GM21447 (cell line): Measurements from ENCODE around the gene PGBD2.
A peak's percentile ranks its signal among the peaks of the same experiment; 100 is the strongest.
"Not testable (repeated sequence)": the region's sequence is repeated elsewhere in the genome, so short reads cannot be mapped to it uniquely, and the experiment has no call there.

ENCODE experiments used
- ATAC-seq: cut with Tn5 transposase; IDR thresholded peaks from one replicate; pipeline ENCODE4 v1.9.1; 2021; ENCODE audit not compliant: unreplicated experiment

Gene PGBD2

GRCh38 chr1:248924696-248925532 lies 18.9 kb downstream of the PGBD2 start:
- peak; percentile 92 for ATAC-seq

DNA sequence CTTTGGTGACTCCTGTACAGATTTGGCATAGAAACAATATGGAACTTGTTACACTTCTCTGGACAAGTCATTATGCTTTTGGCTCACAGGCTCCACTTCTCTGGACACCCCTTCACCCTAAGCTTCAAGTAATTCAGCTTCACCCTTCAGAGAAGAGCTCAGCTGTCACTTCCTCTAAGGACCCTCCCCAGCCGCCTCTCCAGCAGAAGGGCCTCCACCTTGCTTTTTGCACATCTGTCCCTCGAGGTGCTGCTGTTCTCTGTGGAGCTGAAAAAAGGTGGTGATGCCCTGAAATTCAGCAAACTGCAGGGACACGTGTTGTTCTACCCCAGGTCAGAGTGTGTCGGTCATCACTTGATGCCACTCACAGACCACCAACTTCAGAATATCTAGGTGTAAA lies 19.8 kb downstream of the PGBD2 start:
- ATAC-seq = not testable (repeated sequence)

DNA sequence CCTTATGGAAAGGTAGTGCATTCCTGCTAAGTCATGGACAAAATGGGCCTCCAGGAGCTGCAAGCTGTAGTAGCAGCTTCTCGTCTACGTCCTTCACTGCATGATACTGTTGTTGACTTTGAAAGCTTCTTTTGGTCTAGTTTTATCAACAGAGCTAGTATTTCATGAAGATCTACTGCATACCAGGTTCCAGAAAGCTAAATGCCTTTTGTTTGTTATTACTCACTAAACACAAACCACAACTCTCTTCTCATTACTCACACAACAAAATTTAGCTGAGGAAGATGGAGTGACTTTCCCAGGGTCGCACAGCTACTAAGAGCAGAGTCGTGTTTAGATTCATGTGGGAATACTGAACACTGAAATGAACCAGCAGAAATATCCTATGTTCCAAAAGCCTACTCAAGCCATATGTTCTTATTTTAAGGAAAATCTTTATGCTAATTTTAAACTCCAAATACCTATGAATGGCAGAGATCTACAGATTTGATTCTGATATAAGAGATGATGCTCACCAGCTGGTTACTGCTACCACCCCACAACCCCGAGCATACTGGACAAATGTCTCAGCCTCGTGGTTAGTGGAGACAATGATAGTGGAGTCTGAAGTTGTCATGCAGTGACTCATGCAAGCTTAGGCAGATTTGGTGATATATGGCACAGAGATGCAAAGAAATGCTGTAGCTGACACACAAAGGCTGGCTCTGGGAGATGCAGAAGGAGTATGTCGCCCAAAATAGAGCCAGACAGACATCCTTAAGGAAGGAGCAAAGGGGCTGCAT lies 20.6 kb downstream of the PGBD2 start:
- ATAC-seq = no peak

DNA sequence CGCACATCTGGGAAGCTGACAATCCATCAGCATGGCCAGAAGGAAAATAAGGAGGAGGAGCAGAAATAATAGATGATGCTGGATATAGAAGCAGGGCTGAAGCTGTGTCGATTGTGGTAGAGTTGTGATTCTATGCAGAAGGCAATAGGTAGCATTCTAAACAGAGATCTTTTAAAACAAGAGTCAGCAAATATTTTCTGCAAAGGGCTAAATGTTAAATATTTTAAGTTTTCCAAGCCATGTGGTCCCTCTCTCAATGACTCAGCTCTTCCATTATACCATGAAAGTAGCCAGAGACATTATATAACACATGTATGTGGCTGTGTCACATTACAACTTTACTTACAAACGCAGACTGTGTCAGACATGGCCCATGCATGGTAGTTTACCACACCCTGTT lies 21.2 kb downstream of the PGBD2 start:
- not testable (repeated sequence) for ATAC-seq

DNA sequence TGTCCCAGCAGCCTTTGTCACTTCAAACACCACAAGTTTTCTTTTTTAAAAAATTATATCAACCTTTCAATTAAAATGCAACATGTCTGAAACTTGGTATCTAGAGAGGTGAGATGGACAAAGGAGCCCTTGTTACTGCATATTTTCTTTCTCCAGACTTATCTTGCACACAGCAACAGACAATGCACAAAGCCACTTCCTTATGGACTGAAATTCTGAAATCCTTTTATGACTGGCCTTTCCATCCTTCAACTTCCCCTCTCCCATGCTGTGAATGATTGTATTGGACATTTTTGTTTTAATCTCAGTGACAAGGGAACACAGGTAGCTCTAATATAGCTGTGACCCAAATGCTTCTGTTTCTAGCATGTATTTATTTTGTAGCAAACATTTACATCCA lies 22.1 kb downstream of the PGBD2 start:
- ATAC-seq = not testable (repeated sequence)

DNA sequence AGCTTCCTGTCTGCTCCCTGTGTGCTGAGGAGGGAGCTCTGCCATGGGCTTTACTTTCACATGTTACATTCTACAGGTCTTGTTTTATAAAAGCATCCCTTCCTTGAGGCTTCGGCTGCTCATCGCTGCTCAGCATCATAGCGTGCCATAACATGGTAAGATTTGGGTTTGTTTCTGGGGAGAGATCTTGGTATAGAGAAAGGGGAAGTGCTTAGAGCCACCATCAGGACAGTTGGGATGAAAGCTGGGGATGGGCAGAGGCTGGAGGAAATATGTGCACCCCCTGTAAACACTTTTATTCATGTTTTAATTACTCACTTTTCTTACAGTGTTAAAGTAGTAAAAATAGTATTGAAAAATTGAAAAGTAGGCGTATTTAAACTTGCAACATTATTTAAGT lies 24.0 kb downstream of the PGBD2 start:
- ATAC-seq = not testable (repeated sequence)

DNA sequence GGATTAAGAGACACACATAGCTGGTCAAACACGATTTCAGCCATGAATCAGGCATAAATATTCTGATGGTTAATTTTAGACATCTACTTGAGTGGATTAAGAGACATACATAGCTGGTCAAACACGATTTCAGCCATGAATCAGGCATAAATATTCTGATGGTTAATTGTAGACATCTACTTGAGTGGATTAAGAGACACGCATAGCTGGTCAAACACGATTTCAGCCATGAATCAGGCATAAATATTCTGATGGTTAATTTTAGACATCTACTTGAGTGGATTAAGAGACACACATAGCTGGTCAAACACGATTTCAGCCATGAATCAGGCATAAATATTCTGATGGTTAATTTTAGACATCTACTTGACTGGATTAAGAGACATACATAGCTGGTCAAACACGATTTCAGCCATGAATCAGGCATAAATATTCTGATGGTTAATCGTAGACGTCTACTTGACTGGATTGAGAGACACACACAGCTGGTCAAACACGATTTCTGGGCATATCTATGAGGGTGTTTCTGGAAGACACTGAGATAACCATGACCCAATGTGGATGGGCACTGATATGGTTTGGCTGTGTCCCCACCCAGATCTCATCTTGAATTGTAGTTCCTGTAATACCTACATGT lies 32.3 kb downstream of the PGBD2 start:
- not testable (repeated sequence) for ATAC-seq

DNA sequence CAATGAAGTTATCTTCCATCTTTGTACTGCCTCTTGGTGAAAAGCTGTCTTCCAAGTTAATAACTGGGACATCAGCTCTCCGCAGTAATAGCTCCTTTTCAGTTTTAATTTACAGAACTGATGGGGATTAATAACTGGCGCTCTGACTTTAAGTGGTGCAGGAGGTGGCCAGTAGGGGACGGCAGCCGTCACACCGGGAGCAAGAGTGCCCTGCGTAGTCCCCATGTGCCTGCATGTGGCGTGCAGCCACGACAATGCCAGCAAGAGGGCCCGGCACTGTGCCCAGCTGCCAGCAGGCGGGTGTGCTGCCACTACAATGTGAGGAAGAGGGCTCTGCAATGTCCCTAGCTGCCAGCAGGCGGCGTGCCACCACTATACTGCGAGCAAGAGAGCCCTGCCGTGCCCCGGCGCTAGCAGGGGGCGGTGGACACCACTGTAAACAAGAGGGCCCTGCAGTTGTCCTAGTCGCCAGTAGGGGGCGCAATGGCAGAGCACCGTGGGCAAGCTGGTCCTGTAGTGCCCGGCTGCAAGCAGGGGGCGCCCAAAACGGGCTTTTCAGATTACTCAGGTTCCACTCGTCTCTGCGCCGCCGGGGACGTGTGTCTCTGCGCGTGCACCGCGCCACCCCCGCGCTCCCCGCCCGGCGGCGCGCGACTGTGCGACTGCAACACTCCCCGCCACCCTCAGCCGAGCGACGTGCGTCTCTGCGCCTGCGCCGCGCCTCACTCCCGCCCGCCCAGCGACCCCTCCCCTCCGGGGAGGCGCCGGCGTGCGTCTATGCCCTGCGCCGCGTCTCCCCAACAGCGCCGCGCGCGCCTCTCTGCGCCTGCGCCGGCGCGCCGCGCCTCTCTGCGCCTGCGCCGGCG lies 38.3 kb downstream of the PGBD2 start:
- not testable (repeated sequence) for ATAC-seq

DNA sequence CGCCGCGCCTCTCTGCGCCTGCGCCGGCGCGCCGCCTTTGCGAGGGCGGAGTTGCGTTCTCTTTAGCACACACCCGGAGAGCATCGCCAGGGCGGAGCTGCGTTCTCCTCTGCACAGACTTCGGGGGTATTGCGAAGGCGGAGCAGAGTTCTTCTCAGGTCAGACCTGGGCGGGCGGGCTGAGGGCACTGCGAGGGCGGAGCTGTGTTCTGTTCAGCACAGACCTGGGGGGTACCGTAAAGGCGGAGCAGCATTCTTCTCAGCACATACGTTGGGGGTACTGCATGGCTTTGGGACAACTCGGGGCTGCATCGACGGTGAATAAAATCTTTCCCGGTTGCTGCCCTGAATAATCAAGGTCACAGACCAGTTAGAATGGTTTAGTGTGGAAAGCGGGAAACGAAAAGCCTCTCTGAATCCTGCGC lies 39.0 kb downstream of the PGBD2 start:
- not testable (repeated sequence) for ATAC-seq

DNA sequence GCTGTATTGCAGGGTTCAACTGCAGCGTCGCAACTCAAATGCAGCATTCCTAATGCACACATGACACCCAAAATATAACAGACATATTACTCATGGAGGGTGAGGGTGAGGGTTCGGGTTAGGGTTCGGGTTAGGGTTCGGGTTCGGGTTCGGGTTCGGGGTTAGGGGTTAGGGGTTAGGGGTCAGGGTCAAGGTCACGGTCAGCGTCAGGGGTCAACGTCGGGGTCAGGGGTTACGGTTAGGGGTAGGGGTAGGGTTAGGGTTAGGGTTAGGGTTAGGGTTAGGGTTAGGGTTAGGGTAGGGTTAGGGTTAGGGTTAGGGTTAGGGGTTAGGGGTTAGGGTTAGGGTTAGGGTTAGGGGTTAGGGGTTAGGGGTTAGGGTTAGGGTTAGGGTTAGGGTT lies 39.4 kb downstream of the PGBD2 start:
- ATAC-seq = not testable (repeated sequence)

- ATAC-seq = not testable (repeated sequence)
These were observed 39.9 kb downstream of the PGBD2 start for GRCh38 chr1:248945856-248946416.
